Activated T-cell treated with anti-CD3 and anti-CD28 coated beads for 48 hours (primary cell): ENCODE data around the gene ENOX1.
"Not testable (repeated sequence)": the region's sequence is repeated elsewhere in the genome, so short reads cannot be mapped to it uniquely, and the experiment has no call there.

Experiments used
- DNase-seq: peaks from one replicate; pipeline ENCODE4 v3.0.0-alpha.2; 2020; ENCODE audit warnings: low read depth

The ENOX1 gene

GRCh38 chr13:43205416-43205815, 581.4 kb downstream of the ENOX1 start:
- DNase-seq: no peak

- no peak for DNase-seq
These were observed 582.2 kb downstream of the ENOX1 start for GRCh38 chr13:43204591-43204990.

DNA sequence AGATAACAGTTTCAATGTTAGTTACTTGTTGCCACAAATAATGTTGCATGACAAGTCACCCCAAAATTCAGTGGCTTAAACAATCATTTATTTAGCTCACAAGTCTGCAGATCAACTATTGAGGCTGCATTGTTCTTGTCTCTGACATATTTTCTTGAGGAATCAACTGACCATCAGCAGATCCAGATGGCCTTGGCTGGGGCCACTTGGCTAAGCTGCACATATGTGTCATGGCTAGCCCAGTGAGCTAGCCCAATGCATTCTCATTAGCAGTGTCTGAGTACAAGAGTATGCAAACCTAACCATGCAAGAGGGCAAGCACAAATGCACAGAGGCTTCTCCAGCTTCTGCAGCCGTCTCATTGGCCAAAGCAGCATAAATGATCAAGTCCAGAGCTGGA, 583.0 kb downstream of the ENOX1 start:
- DNase-seq: no peak

- DNase-seq: no peak
These were observed 586.0 kb downstream of the ENOX1 start for GRCh38 chr13:43200736-43201135.

DNA sequence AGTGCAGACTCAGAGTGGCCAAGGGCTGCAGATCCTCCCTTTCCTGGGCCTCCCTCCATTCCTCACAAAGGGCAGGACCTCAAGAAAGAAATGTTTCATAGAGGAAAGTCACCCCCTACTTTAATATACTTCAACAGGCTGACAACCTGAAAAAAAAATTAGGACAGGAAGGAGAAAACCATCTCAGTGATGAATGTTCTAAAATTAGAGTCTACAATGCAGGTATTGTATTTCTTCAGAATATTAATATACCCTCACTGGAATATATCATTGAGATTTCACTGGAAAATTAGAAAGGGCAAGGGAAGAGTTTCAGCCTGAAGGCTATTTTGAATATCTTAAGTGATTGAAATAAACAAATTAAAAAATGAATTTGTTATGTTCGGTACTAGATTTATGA, 586.5 kb downstream of the ENOX1 start:
- no peak for DNase-seq

DNA sequence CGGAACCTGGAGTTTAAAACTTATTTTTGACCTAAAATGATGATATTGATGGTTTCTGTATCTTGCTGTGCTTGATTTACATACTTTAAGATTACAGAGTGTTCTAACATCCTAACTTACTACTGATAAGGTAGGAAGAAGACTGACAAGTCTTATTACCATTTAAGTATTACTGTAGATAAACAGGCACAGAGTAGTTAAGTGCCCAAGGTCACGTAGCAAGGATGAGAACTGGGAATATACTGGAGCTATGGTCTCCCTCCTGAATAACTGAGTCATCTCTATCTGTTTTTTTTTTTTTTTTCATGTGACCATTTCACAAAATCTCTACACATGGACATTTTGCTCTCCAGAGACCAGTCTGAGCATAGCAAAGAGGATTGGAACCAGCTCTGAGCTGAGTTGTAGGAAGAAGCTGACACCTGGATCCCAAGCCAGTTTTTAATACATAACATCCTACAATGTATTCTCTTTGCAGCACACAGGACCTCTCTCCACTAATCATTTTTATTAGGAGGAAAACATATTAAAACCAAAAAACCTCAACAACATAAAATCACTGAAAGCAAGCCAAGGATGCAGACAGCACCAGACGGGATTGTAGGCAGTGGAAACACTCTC, 589.9 kb downstream of the ENOX1 start:
- DNase-seq: no peak

DNA sequence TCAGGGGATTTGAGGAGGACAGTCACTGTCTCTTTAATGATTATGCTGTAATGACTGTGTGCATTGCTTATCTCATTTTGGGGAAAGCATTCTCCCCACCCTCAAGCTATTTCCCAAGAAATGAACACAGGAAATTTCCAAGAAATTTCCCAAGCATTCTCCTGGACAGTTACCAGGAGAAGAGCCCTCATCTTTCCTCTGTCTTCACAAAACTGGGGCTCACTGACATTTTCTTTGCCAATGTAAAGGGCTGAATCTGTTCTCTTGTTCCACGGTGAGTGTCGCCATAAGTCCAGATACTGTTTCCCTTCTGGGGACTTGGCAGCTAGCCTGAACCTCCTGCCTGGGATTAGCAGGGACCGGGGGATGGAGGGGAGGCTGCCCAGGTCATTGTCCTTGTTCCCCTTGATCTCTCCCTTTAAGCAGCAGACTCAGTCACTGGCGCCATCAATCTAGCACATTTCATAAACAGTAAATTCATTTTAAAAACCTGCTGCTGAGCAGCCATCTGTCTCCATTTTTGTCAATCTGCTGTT, 590.6 kb downstream of the ENOX1 start:
- DNase-seq: no peak

DNA sequence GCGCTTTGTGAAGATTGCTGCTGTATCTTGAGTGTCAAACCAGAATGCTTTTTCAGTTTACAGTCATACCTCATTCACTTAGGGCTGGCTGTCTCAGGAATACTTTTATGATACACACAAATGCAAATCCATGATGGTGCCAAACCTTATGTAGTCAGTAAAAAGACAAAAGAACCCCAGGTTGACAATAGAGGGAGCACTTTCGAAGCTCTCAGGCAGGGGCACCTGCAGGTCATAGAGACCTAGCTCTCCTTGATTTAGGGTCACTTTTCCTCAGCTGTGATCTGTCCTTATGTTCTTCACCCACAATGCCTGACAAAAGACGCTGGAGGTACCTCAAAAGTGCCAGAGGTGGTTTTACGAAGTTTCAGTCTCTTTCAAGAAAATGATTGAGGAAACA, 591.2 kb downstream of the ENOX1 start:
- DNase-seq: no peak

GRCh38 chr13:43195112-43195511, 591.7 kb downstream of the ENOX1 start:
- no peak for DNase-seq

DNA sequence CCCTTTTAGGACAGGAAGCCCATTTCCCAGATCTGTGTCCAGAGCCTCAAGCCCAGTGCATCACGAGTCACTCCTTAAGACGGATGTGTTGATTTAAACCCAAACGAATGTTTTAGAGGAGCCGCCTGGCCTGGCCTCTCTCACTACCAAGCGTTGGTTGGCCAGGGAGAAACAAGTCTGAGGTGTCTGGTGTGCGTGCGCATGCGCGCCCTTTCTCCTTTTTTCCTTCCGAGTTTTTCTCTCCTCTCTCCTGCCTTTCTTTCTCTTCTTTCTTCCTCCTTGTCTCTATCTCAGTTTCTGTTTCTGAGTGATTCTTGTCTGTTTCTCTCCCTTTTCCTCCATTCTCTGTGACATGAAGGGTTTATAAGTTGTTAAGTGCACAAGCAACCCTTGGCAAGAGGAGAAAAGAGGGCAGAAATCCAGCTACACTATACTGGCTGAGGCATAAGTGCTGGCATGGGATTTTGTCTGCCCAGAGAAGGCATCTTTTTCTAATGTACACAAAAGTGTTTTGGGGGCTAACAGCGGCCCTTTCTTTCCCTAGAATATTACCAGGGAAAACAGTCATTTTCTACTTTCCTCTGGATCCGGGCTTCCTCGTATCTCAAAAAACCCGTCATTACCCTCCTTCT, 592.9 kb downstream of the ENOX1 start:
- DNase-seq: no peak

- DNase-seq: no peak
These were observed 595.2 kb downstream of the ENOX1 start for GRCh38 chr13:43191546-43191945.

DNA sequence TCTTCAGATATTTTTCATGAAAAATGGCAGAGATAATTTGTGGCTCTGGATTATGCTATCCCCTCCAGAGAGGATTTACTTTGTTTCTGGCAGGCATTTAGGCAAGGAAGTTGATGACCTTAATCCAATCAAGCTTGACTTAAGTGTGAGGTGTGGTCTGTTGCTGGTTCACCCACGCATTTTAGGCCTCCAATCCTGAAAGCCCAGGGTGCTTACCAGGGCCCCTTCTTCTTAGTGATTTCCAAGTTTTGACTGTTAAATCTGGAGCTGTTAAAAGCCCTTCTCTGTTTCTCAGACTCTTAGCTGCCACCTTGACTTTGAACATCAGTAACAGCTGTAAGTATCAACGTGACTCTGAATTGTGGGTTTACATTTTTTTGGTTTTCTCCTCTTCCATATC, 601.5 kb downstream of the ENOX1 start:
- DNase-seq: no peak

DNA sequence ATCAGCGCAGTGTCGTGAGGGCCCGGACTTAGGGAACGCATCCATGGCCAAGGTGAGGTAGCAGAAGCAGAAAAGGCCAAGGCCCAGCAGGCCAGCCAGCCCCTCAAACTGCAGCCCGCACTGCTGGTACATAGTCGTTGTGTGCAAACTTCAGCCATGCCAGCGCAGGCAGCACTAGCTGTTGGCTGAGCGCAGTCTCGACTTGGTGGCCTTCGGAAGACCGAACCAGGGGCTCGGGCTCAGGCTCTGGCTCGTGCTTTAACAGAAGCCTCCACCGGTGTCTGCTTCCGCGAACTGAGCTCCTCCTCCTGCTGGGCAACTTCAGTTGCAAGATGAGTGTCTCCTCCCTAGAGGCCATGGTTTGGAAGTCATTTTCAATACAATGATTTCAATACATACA, 605.9 kb downstream of the ENOX1 start:
- no peak for DNase-seq

DNA sequence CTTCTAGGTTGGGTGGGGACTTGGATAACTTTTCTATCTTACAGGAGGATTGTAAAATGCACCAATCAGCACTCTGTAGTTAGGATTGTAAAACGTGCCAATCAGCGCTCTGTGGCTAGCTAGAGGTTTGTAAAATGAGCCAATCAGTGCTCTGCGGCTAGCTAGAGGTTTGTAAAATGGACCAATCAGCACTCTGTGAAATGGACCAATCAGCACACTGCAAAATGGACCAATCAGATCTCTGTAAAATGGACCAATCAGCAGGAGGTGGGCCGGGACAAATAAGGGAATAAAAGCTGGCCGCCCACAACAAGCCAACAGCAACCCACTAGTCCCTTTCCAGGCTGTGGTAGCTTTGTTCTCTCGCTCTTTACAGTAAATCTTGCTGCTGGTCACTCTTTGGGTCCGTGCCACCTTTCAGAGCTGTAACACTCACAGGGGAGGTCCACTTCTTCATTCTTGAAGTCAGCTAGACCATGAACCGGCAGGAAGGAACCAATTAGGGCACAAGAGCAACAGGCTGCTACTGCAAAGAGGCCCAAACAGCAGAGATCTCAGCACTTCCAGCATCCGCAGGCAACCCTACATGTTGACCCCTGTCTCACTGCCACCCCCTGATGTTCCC, 606.6 kb downstream of the ENOX1 start:
- no peak for DNase-seq

DNA sequence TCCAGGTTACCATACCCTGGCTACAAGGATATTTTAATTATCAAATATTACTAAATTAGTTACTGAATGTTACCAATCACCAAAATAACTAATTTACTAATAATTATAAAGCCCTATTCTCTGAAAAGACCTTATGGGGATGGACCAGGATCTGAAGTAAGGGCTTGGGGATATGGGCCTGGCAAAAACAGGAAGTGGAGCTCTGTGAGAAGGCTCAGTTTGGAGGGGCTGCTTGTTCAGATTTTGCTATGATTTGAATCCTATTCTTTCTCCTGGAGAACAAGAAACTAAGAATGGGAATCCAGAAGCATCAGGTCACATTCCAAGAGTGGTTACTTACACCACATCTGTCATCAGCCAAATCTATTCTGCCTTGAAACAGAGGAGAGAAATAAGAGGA, 615.3 kb downstream of the ENOX1 start:
- DNase-seq: no peak

- DNase-seq: no peak
These were observed 616.3 kb downstream of the ENOX1 start for GRCh38 chr13:43170506-43170905.

DNA sequence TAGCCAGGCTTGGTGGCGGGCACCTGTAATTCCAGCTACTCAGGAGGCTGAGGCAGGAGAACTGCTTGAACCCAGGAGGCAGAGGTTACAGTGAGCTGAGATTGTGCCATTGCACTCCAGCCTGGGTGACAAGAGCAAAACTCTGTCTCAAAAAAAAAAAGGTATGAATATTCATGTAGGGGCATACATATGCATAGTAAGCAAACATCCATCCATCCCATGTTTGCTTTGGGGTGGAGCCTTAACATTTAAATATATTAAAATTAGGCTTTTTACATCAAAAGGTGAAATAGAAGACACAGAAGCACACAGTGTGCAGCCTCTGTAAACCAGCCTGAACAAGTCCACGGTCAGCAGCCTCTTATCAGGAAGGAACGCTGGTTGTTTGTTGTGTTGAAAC, 618.3 kb downstream of the ENOX1 start:
- not testable (repeated sequence) for DNase-seq

- no peak for DNase-seq
These were observed 619.0 kb downstream of the ENOX1 start for GRCh38 chr13:43167731-43168130.

DNA sequence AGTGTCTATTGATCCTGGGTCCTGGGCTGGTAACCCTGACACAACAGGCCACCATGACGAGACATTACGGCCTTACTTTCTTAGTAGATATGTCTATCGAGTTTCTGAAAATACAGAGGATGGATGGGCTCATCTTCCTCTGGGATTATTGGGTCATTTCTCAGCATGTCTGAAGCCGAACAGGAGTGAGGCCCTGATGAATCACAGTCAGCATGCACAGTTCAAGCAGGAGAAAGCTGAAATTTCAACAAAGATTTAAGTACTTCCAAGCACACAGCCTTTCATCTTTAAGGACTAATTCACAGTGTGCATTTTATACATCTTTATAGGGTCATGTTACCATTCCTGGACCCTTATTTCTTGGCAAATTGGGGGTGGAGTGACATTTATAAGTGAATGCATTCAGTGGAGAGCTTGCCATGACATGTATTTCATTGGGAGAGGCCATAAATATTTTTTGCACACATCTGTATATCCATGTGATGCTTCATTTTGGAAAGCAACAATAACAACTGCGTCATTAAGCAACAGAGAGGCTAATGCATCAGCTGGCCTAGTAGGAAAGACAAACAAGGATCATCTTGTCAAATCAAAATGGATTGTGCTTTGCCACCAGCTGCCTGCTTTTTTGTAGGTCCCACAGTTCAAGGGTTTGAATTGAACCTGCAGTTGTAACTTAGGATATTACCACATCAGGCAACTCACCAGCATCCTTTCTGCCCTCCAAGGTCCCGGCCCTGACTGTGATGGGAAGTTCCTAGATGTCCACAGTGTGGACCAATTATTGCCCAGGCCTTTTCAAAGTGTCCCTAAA, 619.9 kb downstream of the ENOX1 start:
- no peak for DNase-seq
